PC-3 (cell line): Measurements from ENCODE around the gene ZFHX3.

ENCODE experiments used
- CTCF ChIP-seq: fragments of 300-600 bp; sonication (generic); conservative IDR thresholded peaks from 2 replicates; pipeline ENCODE4 v1.5.1; 2017; ENCODE audit warnings: antibody characterized with exemption, low read depth, mild to moderate bottlenecking, low read length
- EZH2 ChIP-seq: fragments of 300-600 bp; sonication (generic); IDR thresholded peaks from one replicate; pipeline ENCODE4 v1.6.1; 2017; ENCODE audit warnings: antibody characterized with exemption, mild to moderate bottlenecking, low read length; ENCODE audit not compliant: unreplicated experiment
- EZH2phosphoT487 ChIP-seq: fragments of 300-600 bp; sonication (generic); IDR thresholded peaks from 2 replicates; pipeline ENCODE4 v1.6.1; 2018; ENCODE audit warnings: mild to moderate bottlenecking, antibody characterized with exemption, low read length, borderline replicate concordance

- no peak for TF ChIP-seq CTCF
- no peak for TF ChIP-seq EZH2
- no peak for TF ChIP-seq EZH2phosphoT487
Observed at GRCh38 chr16:72833969-72834368, 214.0 kb downstream of the ZFHX3 start.
